Hair follicle dermal papilla cell (primary cell): ENCODE measurements around the gene AUTS2. TPM values are rescaled to one million over a fixed set of nuclear protein-coding genes. Genes with fewer than 3 reads are reported as not detected.

Source experiments
- small RNA-seq: library from RNA; depleted of rRNA; stranded (forward); fragments of <200 nt; gene quantifications from one replicate; pipeline ENCODE3, GENCODE V24; 2012
- total RNA-seq: library from RNA; depleted of rRNA; stranded (reverse); fragments of >200 nt; gene quantifications from 2 replicates; pipeline ENCODE4 v1.2.3, GENCODE V29; 2012

The AUTS2 gene
- 22.3 and 25.2 TPM in 2 replicates for total RNA-seq

GRCh38 chr7:69598081-69598486 lies at the start of gene AUTS2:
TSS of gene AUTS2 (plus strand) at chr7:69598475. CDS start at chr7:69599654, 1,179 bp downstream.

Small RNA genes within 50 kb of the gene (small RNA-seq; reads per million reads assigned to genes)
- gene AC073873.1: not detected
